ENCODE measurements around the gene SMIM13. TPM values are rescaled to one million over a fixed set of nuclear protein-coding genes. Genes with fewer than 3 reads are reported as not detected.

Gene SMIM13
- total RNA-seq, 2 experiments from 2014 or later = 3.0 to 4.6 TPM

DNA sequence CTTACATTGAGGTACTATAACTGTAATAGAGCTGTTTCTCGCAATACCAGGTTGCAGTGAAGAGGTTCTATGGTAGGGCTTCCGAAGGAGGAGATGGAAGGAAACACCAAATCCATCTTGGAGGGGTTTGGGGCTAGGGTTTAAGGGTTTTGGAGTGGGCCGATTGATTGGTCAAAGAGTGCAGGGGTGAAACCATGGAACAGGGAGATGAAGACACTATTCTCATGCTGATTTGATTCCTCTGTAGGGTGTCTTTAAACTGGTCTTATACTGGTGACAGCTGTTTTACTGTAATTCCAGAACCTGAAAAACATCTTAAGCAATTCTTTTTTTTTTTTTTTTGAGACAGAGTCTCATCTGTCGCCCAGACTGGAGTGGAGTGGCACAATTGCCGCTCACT, 7.8 kb downstream of the SMIM13 start:
- ChIA-PET POLR2A (no interaction called here), CTCF (interaction anchor here (0.7 kb wide), 1 partner anchor 398 kb away, joined by 3 read pairs; no protein-coding TSS in a partner anchor)
- no peak overlapping the region for H3K27ac ChIP-seq (ENCODE audit: low read depth in 1 of 2, low read length in 2 of 2)
- H3K9me3 ChIP-seq (ENCODE audit: control insufficient read depth in 1 of 2, insufficient read depth in 1 of 2, low read length in 2 of 2) = no peaks in the 10 kb centered on the region
- Mint-ChIP-seq H3K4me1 (ENCODE audit: low read depth) (peaks cover 21% of the 10 kb centered on the region), H3K27me3 (no peaks in the 10 kb centered on the region), H3K4me3 (no peak overlapping the region), H3K36me3 (ENCODE audit: low read depth) (peaks cover 6% of the 10 kb centered on the region), H3K9me3 (no peaks in the 10 kb centered on the region), H3K27ac (no peak overlapping the region)
- peaks cover 3% of the 10 kb centered on the region for H3K36me3 ChIP-seq (ENCODE audit: insufficient read depth, low read length)
- H3K4me1 ChIP-seq (ENCODE audit: insufficient read depth, low read length) = peaks cover 7% of the 10 kb centered on the region
- TF ChIP-seq, protein P1, sequence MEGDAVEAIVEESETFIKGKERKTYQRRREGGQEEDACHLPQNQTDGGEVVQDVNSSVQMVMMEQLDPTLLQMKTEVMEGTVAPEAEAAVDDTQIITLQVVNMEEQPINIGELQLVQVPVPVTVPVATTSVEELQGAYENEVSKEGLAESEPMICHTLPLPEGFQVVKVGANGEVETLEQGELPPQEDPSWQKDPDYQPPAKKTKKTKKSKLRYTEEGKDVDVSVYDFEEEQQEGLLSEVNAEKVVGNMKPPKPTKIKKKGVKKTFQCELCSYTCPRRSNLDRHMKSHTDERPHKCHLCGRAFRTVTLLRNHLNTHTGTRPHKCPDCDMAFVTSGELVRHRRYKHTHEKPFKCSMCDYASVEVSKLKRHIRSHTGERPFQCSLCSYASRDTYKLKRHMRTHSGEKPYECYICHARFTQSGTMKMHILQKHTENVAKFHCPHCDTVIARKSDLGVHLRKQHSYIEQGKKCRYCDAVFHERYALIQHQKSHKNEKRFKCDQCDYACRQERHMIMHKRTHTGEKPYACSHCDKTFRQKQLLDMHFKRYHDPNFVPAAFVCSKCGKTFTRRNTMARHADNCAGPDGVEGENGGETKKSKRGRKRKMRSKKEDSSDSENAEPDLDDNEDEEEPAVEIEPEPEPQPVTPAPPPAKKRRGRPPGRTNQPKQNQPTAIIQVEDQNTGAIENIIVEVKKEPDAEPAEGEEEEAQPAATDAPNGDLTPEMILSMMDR (IDR thresholded peaks at IDR 0.05) = no peak
- intact Hi-C loops (cut with DNase I, micrococcal nuclease) = no loop called here
- no peaks in the 10 kb centered on the region for H3K27me3 ChIP-seq (ENCODE audit: control insufficient read depth in 1 of 2, insufficient read depth in 2 of 2, low read length in 2 of 2)
- no peak for ATAC-seq (ENCODE audit: poor library complexity)
- H3K4me3 ChIP-seq (ENCODE audit: low read length) = no peak overlapping the region
- DNase-seq = no peak

DNA sequence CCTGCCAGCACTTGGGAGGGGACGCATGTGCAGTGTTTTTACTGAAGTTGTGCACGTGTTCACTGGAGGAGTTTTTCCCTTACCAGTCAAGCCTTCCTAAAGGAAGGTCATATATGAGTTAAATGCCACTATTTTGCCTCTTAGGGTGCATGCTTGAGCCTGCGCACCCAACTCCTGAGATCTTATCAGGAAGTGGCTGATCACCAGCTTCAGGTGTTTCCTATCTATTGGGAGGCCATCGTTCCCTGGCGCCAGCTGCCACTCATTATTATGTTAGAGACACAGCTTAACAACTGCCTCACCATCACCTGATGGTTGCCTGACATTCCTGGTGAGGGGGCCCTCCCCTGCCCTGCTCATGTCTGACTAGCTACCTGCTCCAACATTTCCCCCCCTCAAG, 9.4 kb downstream of the SMIM13 start:
- ATAC-seq (ENCODE audit: poor library complexity) (no peak), DNase-seq (no peak)
- Histone ChIP-seq H3K4me3 (ENCODE audit: low read length) (no peak overlapping the region), H3K27me3 (ENCODE audit: control insufficient read depth in 1 of 2, insufficient read depth in 2 of 2, low read length in 2 of 2) (no peaks in the 10 kb centered on the region), H3K9me3 (ENCODE audit: control insufficient read depth in 1 of 2, insufficient read depth in 1 of 2, low read length in 2 of 2) (no peaks in the 10 kb centered on the region), H3K4me1 (ENCODE audit: insufficient read depth, low read length) (peaks cover 6% of the 10 kb centered on the region), H3K27ac (ENCODE audit: low read depth in 1 of 2, low read length in 2 of 2) (no peak overlapping the region), H3K36me3 (ENCODE audit: insufficient read depth, low read length) (no peaks in the 10 kb centered on the region)
- no peak overlapping the region for H3K27ac Mint-ChIP-seq
- no peaks in the 10 kb centered on the region for H3K9me3 Mint-ChIP-seq
- intact Hi-C loops (cut with DNase I, micrococcal nuclease) = no loop called here
- no peaks in the 10 kb centered on the region for H3K27me3 Mint-ChIP-seq
- H3K36me3 Mint-ChIP-seq (ENCODE audit: low read depth) = peaks cover 5% of the 10 kb centered on the region
- TF ChIP-seq, protein P1 (IDR thresholded peaks at IDR 0.05) = no peak
- no peak overlapping the region for H3K4me3 Mint-ChIP-seq
- CTCF ChIA-PET = no interaction called here
- H3K4me1 Mint-ChIP-seq (ENCODE audit: low read depth) = peaks cover 30% of the 10 kb centered on the region
- POLR2A ChIA-PET = no interaction called here

DNA sequence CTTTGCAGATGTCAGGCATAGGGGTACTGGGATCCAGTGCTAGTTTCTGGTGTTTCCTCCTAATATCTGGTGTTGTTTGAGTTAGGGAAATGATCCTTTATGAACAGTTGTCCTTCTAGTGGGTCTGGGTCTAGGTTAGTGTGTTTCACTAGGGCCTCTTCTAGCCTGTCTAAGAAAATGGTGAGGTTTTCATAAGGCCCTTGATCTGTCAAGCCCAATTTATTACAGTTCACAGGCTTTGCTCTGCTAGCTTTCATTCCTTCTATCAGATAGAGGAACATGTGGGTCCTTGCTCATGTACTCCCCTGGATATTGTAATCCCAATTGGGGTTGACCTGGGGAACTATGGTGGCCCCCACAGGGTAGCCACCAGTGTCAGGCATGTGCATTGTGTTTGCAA, 15.1 kb downstream of the SMIM13 start:
- intact Hi-C loops (cut with DNase I, micrococcal nuclease) = no loop called here
- H3K36me3 Mint-ChIP-seq (ENCODE audit: low read depth) = no peaks in the 10 kb centered on the region
- H3K4me1 Mint-ChIP-seq (ENCODE audit: low read depth) = peaks cover 42% of the 10 kb centered on the region
- no peaks in the 10 kb centered on the region for H3K9me3 Mint-ChIP-seq
- TF ChIP-seq, protein P1 (IDR thresholded peaks at IDR 0.05) = no peak
- ATAC-seq (ENCODE audit: poor library complexity) (no peak), DNase-seq (no peak)
- Histone ChIP-seq H3K9me3 (ENCODE audit: control insufficient read depth in 1 of 2, insufficient read depth in 1 of 2, low read length in 2 of 2) (no peaks in the 10 kb centered on the region), H3K4me3 (ENCODE audit: low read length) (no peak overlapping the region), H3K36me3 (ENCODE audit: insufficient read depth, low read length) (no peaks in the 10 kb centered on the region), H3K27ac (ENCODE audit: low read depth in 1 of 2, low read length in 2 of 2) (no peak overlapping the region), H3K4me1 (ENCODE audit: insufficient read depth, low read length) (peaks cover 16% of the 10 kb centered on the region), H3K27me3 (ENCODE audit: control insufficient read depth in 1 of 2, insufficient read depth in 2 of 2, low read length in 2 of 2) (no peaks in the 10 kb centered on the region)
- H3K27me3 Mint-ChIP-seq = no peaks in the 10 kb centered on the region
- ChIA-PET CTCF (interaction anchor here (1.2 kb wide), 1 partner anchor 11 kb away, joined by 3 read pairs; no protein-coding TSS in a partner anchor), POLR2A (interaction anchor here (0.9 kb wide), 1 partner anchor 13 kb away, joined by 3 read pairs; no protein-coding TSS in a partner anchor)
- no peak overlapping the region for H3K4me3 Mint-ChIP-seq
- H3K27ac Mint-ChIP-seq = no peak overlapping the region
